Left cardiac atrium (tissue), 4 donors: ENCODE data around the gene SCG5. TPM values are rescaled to one million over a fixed set of nuclear protein-coding genes. Genes with fewer than 3 reads are reported as not detected.

Experiments used
- ATAC-seq, 2 donors: fragments of 200-7000 bp; cut with Tn5 transposase; one replicate each; pipeline ENCODE4 v1.9.1; 2020; ENCODE audit warnings: mild to moderate bottlenecking in 2 of 2, moderate library complexity in 2 of 2
- DNase-seq: peaks from one replicate; pipeline ENCODE4 v3.0.0-alpha.2; 2020
- intact Hi-C, 2 donors: fragments of 100-400 bp; cut with DNase I; formaldehyde crosslinking; loops; one replicate each; pipeline versions ENCODE4 v1.14.1 to v1.15.1; 2022 to 2023
- total RNA-seq, 2 donors: library from RNA; stranded (reverse); fragmentation: NEBNext Ultra II Directional; extraction: Animal tissue kit (Norgen Biotek cat#: 25700); gene quantifications; one replicate each; pipeline ENCODE4 v1.2.1, GENCODE V29; 2021
- donor health status: DM: no; HTN: yes; CAD: no.
- donor health status: DM: no; HTN: yes; CAD: no; lungs with severe emphysema.
- donor health status: DM: yes; HTN: yes; CAD: no.
- donor health status: Dilated cardiomyopathy.

Gene SCG5
- total RNA-seq, 2 donors from 2014 or later, result 0.73 to 0.91 TPM

DNA sequence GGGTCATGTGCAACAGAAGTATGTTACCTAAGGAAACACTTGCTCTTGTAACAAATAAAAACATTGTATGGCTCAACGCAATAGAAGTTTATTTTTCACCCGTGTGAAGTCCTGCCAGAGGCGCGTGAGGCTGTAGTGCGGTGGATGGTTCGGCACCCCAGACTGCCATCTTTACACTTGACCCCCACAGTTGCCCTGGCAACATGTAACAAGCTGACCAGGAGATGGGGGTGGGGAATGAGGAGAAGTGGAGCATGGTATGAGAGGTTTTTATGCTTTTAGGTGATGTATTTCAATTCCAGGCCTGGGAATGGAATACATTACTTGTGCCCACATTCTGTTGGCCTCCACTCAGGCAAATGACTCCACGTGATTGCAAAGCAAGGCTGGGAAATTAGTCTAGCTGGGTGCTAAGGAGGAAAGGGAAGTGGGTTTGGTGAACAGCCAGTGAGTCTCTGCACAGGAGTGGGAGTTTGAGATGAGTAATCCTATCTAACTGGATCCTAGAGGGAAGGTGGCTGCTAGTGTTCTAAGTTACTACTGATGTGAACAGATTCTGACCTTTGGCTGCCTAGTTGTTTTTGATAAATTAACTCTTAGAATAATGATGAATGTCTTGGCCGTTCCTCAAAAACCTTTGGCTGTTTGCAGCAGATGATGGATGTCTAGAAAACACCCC, 42.5 kb downstream of the SCG5 start:
- ATAC-seq, result peak in 1 of 2 donors; percentile 87
- no peak for DNase-seq
- intact Hi-C loops, result no loop called here

DNA sequence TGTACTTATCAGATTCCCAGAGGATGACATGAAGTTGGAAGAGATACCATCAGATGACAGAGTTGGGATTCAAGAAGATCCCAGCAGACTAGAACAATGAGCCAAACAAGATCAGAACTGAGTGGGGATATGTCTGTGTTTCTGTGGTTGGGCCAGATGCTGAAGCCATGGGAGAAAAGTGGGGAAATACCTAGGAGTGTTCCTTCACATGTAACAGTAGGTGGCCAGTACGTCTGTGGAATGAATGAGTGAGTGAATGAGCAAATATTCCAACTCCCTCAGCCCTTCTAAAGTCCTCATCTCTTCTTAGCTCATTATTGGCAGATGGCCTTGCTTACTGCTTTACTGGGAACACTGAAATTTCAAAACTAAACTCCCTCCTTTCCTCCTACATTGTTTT, 44.1 kb downstream of the SCG5 start:
- intact Hi-C loops, result no loop called here
- DNase-seq, result no peak
- ATAC-seq, result no peak

DNA sequence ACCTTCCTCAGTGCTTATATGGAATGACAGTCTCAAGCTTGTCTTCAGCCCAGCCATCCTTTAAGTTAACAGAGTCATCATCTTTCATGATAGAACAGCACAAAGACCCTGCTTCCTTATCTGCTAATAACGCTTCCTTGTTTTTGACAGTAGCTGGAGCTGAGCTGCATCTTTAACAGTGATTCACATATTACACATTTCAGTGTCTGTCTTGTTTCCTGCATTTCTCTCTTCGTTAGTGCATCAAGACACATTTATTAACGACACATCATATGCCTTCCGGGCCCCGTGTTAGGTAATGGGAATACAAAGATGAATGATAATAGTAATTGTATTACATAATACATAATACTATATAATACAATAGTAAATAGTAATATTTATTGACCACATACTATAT, 46.0 kb downstream of the SCG5 start:
- DNase-seq (no peak), ATAC-seq (no peak)
- intact Hi-C loops, result no loop called here

DNA sequence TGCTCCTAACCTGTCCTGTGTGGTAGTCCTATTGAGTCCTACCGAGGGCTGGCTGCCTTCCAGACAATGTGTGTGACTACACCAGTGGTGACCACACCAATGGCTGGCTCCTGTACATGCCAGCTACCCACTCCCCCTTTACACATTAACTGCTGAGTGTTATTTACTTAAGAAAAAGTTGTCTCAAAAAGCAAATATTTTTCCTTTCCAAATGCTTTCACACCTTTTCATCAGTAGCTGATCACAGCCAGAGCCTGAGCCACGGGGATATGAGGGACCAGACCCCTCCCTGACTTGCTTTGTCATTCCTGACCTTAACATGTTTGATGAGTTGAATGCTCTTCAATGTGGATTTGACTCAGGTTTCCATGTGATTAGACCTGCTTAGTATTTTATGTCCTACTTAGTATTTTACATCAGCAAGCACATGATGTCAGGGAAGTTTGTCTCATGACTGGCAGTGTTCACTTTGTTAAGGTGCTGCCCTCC, 46.7 kb downstream of the SCG5 start:
- intact Hi-C loops, result no loop called here
- DNase-seq (no peak), ATAC-seq (no peak)

DNA sequence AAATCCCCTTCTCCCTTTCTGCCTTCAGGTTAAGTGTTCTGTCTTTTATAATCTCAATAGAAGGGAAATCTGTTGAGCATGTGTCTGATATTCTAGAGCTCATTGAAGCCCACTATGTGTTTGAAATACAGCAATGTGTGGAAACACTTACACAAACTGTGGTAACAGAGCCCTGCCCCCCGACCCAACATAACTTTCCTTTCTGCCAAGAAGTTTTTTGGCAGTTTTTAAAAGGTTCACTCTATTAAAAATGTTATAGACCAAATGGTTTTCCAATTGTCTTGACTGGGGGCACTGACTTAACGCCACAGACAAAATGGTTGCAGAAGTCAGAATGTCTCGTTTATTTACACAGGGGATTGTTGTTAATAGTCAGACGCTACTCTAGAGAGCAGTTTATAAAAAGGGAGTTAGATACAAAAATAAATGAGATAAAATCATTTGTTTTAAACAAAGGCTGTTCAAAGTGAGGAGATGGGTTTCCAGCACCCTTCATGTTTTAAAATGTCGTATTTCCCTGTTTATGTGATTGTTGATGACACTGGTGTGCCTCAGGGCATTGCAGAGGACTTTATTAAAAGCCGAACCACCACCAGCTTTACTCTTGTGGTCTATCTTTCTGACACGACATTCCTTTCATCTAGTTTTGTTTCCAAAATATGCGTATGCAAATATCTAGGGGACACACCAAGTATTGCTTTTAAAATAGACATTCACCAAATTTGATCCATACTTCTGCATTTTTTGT, 49.6 kb downstream of the SCG5 start:
- ATAC-seq (no peak), DNase-seq (no peak)
- intact Hi-C loops, result no loop called here

DNA sequence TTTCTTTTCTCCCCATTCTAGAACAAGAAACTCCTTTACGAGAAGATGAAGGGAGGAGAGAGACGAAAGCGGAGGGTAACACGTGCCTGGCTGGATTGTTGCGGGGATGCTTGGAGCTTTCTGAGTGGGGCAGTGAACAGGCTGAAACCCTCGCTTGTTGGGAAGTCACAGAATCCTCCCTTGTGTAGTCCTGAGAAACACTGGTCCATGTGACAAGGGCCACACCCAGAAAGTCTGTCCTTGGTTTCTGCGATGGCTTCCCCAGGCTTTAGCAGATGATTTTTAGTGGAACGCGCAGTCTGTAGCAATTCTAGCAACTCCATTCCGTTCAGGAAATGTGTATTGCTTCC, 50.2 kb downstream of the SCG5 start:
- no peak for ATAC-seq
- intact Hi-C loops, result no loop called here

DNA sequence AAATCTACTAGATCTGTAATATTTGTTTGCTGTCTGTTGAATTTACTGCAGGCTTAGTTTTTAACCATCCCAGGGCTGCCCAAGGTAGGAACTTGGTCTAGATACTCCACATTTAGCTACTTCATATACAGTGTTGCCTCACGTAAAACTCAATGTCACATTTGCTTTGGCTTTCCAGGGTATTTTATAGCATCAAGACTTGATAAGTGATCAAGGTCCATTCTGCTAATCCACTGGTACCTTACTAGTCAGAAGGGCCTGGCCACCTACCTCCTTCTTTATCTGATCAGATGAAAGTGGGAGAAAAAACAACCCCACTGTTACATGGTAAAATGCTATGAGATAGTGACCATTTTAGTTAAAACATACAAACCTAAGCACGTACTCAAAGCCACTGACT, 50.8 kb downstream of the SCG5 start:
- DNase-seq, result no peak
- intact Hi-C loops, result no loop called here
- no peak for ATAC-seq

More for the DNA sequence above, 50.2 kb downstream of the SCG5 start:
- DNase-seq, result no peak

DNA sequence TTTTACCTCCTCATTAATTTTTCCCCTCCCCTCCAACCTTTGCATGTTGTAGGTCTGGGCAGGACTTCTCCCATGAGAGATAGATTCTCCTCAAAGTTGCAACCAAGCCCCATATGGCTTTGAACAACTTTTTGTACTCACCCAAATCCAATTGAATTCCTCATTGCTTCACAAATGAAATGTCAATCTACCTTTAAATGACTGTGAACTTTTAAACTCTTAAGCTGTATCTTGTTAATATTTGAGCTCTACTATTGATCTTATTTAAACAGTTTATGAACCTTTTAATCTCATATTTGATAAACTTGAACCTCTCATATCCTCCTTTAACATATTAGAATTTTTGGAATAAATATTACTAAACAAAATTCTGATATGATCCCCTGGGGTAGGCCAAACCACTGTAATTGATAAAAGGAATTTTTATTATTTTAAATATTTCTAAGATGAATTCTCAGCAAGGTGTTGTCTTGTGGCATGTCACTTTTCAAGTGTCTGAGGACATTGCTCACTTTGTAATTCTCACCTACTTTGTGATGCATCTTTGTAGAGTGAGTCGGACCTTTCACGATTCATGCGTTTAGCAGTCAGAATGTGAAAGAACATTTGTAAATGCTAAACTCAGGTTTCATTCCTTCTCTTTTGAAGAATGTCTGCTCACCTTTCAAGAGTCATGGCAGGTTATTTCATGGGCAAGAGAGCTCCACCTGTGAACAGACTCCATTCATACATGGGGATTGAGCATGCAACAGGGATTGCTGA, 52.9 kb downstream of the SCG5 start:
- ATAC-seq (no peak), DNase-seq (no peak)
- intact Hi-C loops, result no loop called here

DNA sequence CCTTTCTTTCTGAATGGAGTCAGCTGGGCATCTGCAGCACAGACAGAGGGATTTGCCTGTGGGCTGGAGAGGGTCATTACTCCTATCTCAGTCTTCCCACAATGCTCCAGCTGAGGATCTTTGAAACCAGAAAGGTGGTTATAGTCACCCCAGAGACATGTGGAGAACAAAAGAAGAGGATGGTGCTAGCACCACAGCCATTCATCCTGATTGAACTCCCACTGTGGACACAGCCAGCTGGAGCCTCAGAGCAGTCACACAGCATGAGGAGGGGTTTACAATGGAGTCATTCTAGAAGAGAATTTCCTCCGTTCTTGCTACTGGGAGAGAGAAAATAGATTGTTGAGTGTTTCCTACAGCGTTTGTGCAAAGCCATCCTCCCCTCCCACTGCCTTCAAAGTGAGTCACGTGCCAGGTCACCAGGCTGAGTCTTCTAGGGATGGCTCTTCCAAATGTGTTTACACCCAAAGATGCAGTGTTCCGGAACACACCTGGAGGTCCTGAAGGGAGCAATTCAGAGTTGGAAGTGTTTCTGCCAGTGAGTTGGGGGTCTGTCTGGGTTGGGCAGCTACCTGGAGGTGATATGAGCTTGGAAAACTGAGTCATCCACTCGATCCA, 57.4 kb downstream of the SCG5 start:
- intact Hi-C loops, result no loop called here
- ATAC-seq, result no peak
- DNase-seq, result no peak

DNA sequence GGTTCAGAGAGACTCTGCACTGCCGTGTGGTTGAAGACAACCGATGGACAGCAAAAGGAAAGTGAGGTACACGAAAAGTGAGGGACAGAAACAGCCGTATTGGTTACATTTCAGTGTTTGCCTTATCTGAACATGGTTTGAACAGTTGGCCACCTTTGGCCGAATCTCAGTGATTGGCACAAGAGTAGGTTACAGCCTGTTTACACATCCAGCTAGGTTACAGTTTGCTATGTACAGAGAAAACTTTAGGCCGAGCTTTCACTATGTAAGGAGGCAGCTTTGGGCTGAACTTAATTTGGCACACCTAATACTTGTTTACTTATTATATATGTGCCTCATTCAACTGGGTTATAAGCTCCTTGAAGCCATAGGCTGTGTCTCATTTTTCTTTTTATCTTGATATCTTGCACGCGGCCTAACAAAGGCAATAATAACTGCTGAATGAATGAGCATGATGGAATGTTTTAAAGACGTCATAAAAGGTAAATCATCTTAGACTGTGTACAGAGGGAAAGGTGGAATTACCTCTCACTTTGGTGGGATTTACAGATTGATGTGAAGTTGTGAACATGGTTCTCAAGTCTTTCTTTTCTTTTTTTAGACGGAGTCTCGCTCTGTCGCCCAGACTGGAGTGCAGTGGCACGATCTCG, 59.1 kb downstream of the SCG5 start:
- DNase-seq (no peak), ATAC-seq (no peak)
- intact Hi-C loops, result no loop called here

DNA sequence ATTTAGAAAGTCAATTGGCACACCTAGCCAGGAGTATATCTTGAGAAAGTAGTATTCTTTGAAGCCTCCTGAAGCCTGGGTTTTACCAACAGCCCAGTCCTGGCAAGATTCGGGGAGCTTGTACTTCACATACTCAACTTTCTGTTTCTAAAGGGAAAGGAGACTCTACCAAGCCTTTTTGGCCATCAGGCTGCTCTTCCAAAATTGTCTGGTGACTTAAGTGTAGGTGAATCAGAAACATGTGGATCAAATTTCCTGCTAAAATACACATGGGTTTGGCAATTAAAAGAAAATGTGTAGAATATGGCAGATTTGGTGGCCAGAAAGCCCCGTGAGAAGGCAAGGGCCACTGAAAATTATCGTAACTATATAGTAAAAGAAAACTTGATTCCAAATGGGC, 60.4 kb downstream of the SCG5 start:
- ATAC-seq (no peak), DNase-seq (no peak)
- intact Hi-C loops, result no loop called here

DNA sequence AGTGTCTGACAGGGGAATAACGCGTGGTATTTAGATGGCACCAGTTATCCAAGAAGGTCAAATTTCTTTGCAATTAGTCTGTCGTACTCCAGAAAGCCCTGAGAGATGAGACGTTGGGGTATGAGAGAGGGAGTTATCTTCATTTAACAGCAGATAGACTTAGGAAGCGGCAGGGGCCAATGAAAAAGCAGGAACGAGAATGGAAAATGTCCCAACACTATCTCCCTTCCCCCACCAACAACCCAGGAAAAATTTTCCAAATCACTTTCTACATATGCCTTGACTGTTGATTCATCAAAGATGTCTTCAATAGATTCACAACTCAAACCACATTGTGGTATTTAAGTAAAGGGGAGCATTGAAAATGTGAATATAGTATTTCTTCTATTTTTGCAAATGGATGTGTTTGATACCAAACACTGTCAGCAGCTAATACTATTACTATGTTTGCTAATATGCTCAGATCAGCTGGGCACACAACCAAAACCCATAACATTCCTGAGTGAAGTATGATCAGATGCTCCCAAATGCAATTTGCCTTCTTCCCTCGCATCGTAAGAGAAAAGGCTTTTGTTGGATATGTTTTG, 63.0 kb downstream of the SCG5 start:
- ATAC-seq (no peak), DNase-seq (no peak)
- intact Hi-C loops, result no loop called here

DNA sequence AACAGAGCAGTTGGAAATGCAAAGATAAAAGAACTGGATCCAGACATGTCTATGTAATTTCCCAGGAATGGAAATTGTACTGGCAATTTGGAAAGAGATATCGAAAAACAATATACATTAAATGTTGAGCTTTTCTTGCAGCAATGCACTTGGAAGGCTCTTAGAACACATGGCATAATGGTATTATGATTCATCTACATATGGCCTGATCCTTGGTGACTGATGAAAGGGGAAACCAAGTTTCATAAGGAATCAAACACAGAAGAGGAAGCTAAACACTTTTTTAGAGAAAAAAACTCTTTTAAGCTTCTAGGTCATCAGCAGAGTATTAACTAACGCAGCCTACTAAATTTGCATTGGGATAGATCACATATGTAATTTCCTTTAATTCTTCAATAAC, 63.9 kb downstream of the SCG5 start:
- no peak for ATAC-seq
- DNase-seq, result no peak
- intact Hi-C loops, result no loop called here

DNA sequence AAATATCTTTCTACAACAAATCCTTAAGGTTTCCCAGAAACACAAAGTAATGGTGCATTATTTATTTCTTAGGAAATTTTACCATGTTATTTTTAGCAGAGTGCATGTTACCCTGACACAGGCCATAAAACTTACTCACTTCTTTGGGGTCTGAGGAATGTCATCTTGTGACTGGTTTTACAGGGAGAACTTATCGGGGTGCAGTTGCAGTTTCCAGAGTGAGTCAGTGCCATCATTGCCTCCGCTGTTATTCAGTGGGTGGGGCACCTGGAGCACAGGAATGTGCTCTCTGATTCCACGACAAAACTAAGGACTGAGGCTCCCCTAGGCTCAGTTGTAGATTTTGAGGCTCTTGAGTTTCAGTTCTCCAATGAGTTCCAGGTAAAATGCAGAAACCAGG, 65.2 kb downstream of the SCG5 start:
- intact Hi-C loops, result no loop called here
- DNase-seq, result no peak
- no peak for ATAC-seq

DNA sequence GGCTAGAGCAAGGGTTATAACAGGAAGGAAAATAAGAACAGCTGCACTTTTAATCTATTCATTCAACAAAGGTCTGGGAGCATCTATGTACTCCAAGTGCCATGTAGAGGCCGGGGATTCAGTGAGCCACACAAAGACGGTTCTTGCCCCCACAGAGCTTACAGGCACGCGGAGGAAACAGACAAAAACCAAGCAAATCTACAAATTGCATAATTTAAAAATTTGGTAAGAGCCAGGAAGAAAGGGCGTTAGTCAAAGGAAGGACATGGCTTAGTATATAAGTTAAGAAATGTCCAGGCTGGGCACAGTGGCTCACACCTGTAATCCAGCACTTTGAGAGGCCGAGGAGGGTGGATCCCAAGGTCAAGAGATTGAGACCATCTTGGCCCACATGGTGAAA, 65.9 kb downstream of the SCG5 start:
- ATAC-seq (no peak), DNase-seq (no peak)
- intact Hi-C loops, result no loop called here

DNA sequence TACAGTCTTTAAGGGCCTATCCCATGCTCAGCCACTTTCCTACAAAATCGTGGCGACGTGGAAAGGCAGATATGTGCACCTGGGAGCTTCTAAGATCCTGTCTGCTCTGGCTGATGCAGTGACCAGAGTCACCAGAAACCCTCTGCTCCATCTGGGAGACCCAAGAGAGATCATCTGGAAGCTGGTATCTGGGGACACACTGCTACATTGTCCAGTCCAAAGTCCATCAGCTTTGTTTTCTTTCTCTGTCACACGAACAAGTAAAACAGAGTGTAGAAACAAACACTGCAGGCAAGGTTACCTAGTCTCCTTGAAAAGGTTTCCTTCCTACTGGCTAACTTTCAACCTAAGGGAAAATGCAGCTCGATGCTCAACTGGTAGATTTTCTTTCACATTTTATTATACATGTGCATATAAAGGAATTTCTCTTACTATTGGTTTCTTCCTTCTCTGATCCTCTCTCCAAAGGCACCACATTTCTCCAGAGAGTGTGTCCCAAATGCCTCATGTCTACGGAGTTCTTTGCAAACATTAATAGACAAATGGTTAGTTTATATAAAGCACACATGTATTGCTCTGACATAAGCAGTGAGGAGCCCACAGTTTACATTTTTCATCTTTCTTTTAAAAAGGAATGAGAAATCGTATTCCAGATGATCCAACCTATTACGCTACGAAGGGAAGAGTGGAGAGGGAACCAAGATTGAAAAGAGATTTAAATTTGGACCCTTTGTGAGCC, 68.0 kb downstream of the SCG5 start:
- intact Hi-C loops, result no loop called here
- no peak for ATAC-seq
- no peak for DNase-seq

DNA sequence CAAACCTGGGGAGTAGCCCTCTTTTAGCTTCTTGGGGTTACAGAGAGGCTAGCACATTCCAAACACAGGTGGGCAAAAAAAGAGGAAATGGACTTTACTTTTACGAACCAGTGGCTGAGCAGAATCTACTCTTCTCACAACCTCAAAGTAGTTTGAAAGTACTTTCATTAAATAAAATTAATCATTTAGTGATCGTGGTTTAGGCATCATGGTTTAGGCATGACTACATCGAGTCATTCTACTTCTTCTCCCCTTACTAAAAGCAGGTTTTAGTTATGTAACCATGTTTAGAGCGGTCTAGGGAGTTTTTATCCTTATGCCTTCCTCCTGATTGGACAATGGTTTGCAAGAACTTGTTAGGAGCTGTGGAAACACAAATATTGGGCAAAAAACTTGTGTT, 73.8 kb downstream of the SCG5 start:
- no peak for ATAC-seq
- no peak for DNase-seq
- intact Hi-C loops, result no loop called here

DNA sequence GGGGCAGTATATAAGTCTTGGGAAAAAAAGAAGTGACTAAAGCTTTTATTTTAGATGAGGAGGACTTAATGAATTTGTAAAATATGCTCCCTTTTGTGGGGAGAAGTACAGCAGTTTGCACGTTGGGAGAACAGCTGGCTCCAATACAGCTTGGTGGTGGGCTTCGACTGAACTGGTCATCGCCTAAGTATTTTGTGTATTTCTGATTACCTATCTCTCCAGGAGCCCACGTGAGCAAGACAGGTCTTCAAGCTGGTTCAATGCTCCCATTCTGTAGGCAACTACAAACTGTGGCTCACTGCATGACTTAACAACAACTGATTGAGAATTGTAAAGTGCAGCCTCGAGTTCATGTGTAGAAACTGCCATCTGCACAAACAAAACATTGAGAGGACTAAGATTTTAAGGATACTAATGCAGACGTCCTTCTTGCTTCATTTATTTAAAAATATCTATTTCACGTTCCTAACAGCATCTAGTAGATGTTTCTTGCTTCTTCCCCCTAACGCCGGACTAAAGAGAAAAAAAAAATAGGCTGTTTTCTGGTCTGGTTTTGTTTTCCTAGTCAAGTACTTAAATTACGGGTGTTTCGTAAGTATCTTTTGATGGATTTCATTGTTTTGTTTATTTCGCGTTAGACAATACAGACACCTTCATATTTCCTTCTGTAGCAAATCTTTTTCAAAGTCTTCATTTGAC, 74.9 kb downstream of the SCG5 start:
- intact Hi-C loops, result no loop called here
- no peak for DNase-seq
- no peak for ATAC-seq
